ENCODE data around the gene RGS17.

RGS17 gene

GRCh38 chr6:153081914-153082313 lies 49.2 kb downstream of the RGS17 start:
- DNase-seq = no peak

- DNase-seq = no peak
These were observed 54.7 kb downstream of the RGS17 start for GRCh38 chr6:153076431-153076830.

- no peak for DNase-seq
These were observed 56.3 kb downstream of the RGS17 start for GRCh38 chr6:153074761-153075160.

GRCh38 chr6:153073841-153074240 lies 57.2 kb downstream of the RGS17 start:
- DNase-seq = no peak

GRCh38 chr6:153070756-153071155 lies 60.3 kb downstream of the RGS17 start:
- DNase-seq = no peak

- no peak for DNase-seq
These were observed 61.2 kb downstream of the RGS17 start for GRCh38 chr6:153069897-153070296.

- no peak for DNase-seq
These were observed 65.9 kb downstream of the RGS17 start for GRCh38 chr6:153065222-153065621.

GRCh38 chr6:153063936-153064335 lies 67.1 kb downstream of the RGS17 start:
- no peak for DNase-seq

- DNase-seq = no peak
These were observed 68.6 kb downstream of the RGS17 start for GRCh38 chr6:153062516-153062915.

GRCh38 chr6:153059757-153060156 lies 71.3 kb downstream of the RGS17 start:
- no peak for DNase-seq

GRCh38 chr6:153059311-153059710 lies 71.8 kb downstream of the RGS17 start:
- DNase-seq = no peak

GRCh38 chr6:153058909-153059308 lies 72.2 kb downstream of the RGS17 start:
- DNase-seq = no peak

- DNase-seq = no peak
These were observed 72.8 kb downstream of the RGS17 start for GRCh38 chr6:153058291-153058690.

GRCh38 chr6:153056308-153056707 lies 74.8 kb downstream of the RGS17 start:
- DNase-seq = no peak

- no peak for DNase-seq
These were observed 79.3 kb downstream of the RGS17 start for GRCh38 chr6:153051801-153052200.

- DNase-seq = no peak
These were observed 82.5 kb downstream of the RGS17 start for GRCh38 chr6:153048631-153049030.

GRCh38 chr6:153047386-153047785 lies 83.7 kb downstream of the RGS17 start:
- DNase-seq = no peak

- no peak for DNase-seq
These were observed 85.8 kb downstream of the RGS17 start for GRCh38 chr6:153045271-153045670.

- no peak for DNase-seq
These were observed 86.8 kb downstream of the RGS17 start for GRCh38 chr6:153044295-153044694.

GRCh38 chr6:153043719-153044118 lies 87.4 kb downstream of the RGS17 start:
- no peak for DNase-seq

- DNase-seq = no peak
These were observed 92.6 kb downstream of the RGS17 start for GRCh38 chr6:153038378-153039057.

GRCh38 chr6:153034139-153034538 lies 96.9 kb downstream of the RGS17 start:
- DNase-seq = no peak

GRCh38 chr6:153032255-153032882 lies 98.7 kb downstream of the RGS17 start:
- DNase-seq = no peak

- no peak for DNase-seq
These were observed 99.6 kb downstream of the RGS17 start for GRCh38 chr6:153031335-153031955.

All from NCI-H1048 (cell line).